Endothelial cell of umbilical vein (primary cell): ENCODE measurements around the gene ZNF75A.

Source experiments
- POLR2A ChIP-seq: IDR thresholded peaks from 2 replicates; pipeline ENCODE4 v1.6.1; 2012; ENCODE audit warnings: low read depth, mild to moderate bottlenecking, control low read depth, low read length
- TF ChIP-seq, protein P1 (sequence below), 2 donors: IDR thresholded peaks; 1 replicate in 1 of 2; 2 replicates in 1 of 2; pipeline ENCODE4 v1.5.1; 2011; ENCODE audit warnings: low read length in 2 of 2, mild to moderate bottlenecking in 2 of 2, moderate library complexity in 2 of 2, control low read depth in 1 of 2, inconsistent platforms in 1 of 2, low read depth in 1 of 2; ENCODE audit not compliant: insufficient read depth in 1 of 2; ENCODE audit errors: extremely low read depth in 1 of 2

DNA sequence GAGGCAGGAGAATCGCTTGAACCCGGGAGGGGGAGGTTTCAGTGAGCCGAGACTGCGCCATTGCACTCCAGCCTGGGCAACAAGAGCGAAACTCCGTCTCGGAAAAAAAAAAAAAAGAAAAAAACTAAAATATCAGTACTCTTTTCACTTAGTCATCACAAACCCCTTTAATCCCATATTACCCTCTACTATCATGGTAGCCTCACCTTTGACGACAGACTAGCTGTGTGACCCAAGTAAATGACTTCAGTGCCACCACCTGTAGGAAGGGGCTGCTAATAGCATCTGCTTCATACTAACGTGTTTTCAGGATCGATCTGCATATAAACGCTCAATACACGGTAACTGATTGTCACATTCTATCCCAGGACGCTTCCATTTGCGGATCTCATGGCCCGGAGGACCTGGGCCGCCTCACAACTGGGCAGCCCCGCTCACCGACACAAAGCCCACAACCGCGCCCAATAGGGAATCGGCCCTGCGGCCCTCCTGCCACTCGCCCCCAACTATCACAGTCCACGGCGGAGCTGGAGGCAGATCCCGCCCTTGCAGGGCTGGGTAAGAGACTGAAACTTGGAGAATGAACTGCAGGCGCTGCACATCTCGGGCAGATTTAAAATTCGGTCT is 23.1 kb upstream of the ZNF75A start:
- TF ChIP-seq, protein P1, sequence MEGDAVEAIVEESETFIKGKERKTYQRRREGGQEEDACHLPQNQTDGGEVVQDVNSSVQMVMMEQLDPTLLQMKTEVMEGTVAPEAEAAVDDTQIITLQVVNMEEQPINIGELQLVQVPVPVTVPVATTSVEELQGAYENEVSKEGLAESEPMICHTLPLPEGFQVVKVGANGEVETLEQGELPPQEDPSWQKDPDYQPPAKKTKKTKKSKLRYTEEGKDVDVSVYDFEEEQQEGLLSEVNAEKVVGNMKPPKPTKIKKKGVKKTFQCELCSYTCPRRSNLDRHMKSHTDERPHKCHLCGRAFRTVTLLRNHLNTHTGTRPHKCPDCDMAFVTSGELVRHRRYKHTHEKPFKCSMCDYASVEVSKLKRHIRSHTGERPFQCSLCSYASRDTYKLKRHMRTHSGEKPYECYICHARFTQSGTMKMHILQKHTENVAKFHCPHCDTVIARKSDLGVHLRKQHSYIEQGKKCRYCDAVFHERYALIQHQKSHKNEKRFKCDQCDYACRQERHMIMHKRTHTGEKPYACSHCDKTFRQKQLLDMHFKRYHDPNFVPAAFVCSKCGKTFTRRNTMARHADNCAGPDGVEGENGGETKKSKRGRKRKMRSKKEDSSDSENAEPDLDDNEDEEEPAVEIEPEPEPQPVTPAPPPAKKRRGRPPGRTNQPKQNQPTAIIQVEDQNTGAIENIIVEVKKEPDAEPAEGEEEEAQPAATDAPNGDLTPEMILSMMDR (IDR thresholded peaks at IDR 0.05; ENCODE audit: extremely low read depth in 1 of 2, insufficient read depth in 1 of 2, low read depth in 1 of 2, low read length in 2 of 2): no peak
- no peak for TF ChIP-seq POLR2A
